ENCODE data around the gene COL11A2. TPM values are rescaled to one million over a fixed set of nuclear protein-coding genes. Genes with fewer than 3 reads are reported as not detected.

The COL11A2 gene
- total RNA-seq, 1 experiment from 2014 or later: 7.6 TPM

DNA sequence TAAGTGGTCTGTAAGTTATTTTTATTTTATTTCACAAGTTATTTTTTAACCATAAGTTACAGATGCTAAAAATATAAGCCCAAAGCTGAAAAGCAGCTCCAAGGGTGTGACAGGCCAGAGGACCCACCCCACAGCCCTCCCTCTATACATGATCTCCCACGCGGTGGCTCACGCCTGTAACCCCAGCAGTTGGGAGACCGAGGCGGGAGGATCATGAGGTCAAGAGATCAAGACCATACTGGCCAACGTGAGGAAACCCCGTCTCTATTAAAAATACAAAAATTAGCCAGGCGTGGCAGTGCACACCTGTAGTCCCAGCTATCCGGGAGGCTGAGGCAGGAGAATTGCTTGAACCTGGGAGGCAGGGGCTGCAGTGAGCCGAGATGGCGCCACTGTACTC lies 32.2 kb downstream of the COL11A2 start:
- H3K4me2 ChIP-seq (ENCODE audit: low read length): no peak overlapping the region
- ATAC-seq: no peak
- no TSS peak for BruUV-seq (replicated peaks)
- H3K9me2 ChIP-seq (ENCODE audit: insufficient read depth): no peaks in the 10 kb centered on the region
- H3K9me3 ChIP-seq (ENCODE audit: control insufficient read depth in 1 of 2, insufficient read depth in 1 of 2, low read depth in 1 of 2, low read length in 2 of 2): no peaks in the 10 kb centered on the region
- RAD21 ChIA-PET (ENCODE audit: low non-redundant PET in 1 of 2, low total read pairs in 2 of 2, uncharacterized antibody in 2 of 2, unreplicated experiment in 2 of 2): interaction anchor here in 1 of 2 experiments (1.0 kb wide), 1 partner anchor 88 kb away, joined by 6 read pairs; no protein-coding TSS in a partner anchor
- H3K4me1 ChIP-seq (ENCODE audit: control insufficient read depth in 1 of 2, insufficient read depth in 2 of 2, low read length in 2 of 2): peaks cover 11 to 29% of the 10 kb centered on the region in 2 experiments
- H3K4me3 ChIP-seq (replicated peaks in 1 of 2; ENCODE audit: low read depth in 1 of 2, low read length in 2 of 2): no peak overlapping the region
- no peak for DNase-seq (ENCODE audit: low read depth, low spot score)
- no peaks in the 10 kb centered on the region for H4K20me1 ChIP-seq (ENCODE audit: insufficient read depth)
- no peaks in the 10 kb centered on the region for H3K27me3 ChIP-seq (ENCODE audit: insufficient read depth, low read length)
- H3K36me3 ChIP-seq (ENCODE audit: control insufficient read depth in 1 of 2, insufficient read depth in 2 of 2, low read length in 2 of 2): no peaks in the 10 kb centered on the region
- TF ChIP-seq POLR2AphosphoS5 (IDR thresholded peaks at IDR 0.05; ENCODE audit: low read depth, low read length) (no peak), CEBPB (IDR thresholded peaks at IDR 0.05; ENCODE audit: low read depth) (no peak), RAD21 (IDR thresholded peaks at IDR 0.05; ENCODE audit: low read depth) (no peak), EZH2phosphoT487 (IDR thresholded peaks at IDR 0.05; ENCODE audit: borderline replicate concordance) (no peak), SP1 (IDR thresholded peaks at IDR 0.05; ENCODE audit: low read depth) (no peak), SIN3A (IDR thresholded peaks at IDR 0.05; ENCODE audit: low read depth) (no peak), JUND (IDR thresholded peaks at IDR 0.05) (no peak), CBX3 (IDR thresholded peaks at IDR 0.05; ENCODE audit: low read depth) (no peak), EGR1 (IDR thresholded peaks at IDR 0.05; ENCODE audit: low read depth) (no peak)
- TF ChIP-seq, protein P1, sequence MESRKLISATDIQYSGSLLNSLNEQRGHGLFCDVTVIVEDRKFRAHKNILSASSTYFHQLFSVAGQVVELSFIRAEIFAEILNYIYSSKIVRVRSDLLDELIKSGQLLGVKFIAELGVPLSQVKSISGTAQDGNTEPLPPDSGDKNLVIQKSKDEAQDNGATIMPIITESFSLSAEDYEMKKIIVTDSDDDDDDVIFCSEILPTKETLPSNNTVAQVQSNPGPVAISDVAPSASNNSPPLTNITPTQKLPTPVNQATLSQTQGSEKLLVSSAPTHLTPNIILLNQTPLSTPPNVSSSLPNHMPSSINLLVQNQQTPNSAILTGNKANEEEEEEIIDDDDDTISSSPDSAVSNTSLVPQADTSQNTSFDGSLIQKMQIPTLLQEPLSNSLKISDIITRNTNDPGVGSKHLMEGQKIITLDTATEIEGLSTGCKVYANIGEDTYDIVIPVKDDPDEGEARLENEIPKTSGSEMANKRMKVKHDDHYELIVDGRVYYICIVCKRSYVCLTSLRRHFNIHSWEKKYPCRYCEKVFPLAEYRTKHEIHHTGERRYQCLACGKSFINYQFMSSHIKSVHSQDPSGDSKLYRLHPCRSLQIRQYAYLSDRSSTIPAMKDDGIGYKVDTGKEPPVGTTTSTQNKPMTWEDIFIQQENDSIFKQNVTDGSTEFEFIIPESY (IDR thresholded peaks at IDR 0.05; ENCODE audit: extremely low read depth, insufficient replicate concordance, low read length): no peak
- TF ChIP-seq, protein P2, sequence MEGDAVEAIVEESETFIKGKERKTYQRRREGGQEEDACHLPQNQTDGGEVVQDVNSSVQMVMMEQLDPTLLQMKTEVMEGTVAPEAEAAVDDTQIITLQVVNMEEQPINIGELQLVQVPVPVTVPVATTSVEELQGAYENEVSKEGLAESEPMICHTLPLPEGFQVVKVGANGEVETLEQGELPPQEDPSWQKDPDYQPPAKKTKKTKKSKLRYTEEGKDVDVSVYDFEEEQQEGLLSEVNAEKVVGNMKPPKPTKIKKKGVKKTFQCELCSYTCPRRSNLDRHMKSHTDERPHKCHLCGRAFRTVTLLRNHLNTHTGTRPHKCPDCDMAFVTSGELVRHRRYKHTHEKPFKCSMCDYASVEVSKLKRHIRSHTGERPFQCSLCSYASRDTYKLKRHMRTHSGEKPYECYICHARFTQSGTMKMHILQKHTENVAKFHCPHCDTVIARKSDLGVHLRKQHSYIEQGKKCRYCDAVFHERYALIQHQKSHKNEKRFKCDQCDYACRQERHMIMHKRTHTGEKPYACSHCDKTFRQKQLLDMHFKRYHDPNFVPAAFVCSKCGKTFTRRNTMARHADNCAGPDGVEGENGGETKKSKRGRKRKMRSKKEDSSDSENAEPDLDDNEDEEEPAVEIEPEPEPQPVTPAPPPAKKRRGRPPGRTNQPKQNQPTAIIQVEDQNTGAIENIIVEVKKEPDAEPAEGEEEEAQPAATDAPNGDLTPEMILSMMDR (IDR thresholded peaks at IDR 0.05 in 2 of 3, conservative IDR thresholded peaks at IDR 0.05 in 1 of 3; ENCODE audit: borderline replicate concordance in 1 of 3, insufficient read depth in 1 of 3, low read depth in 2 of 3, low read length in 2 of 3): no peak
- TF ChIP-seq, protein P3, sequence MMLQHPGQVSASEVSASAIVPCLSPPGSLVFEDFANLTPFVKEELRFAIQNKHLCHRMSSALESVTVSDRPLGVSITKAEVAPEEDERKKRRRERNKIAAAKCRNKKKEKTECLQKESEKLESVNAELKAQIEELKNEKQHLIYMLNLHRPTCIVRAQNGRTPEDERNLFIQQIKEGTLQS (IDR thresholded peaks at IDR 0.05): no peak
- CTCF ChIA-PET: interaction anchor here (0.6 to 4.9 kb wide), 6 partner anchors 11 to 139 kb away, joined by 3 to 31 read pairs (median 6); partner anchors contain the start of gene HSD17B8
- no peaks in the 10 kb centered on the region for H3K79me2 ChIP-seq (ENCODE audit: insufficient read depth, low read length)
- no peak overlapping the region for H2AFZ ChIP-seq (ENCODE audit: low read depth, low read length, poor library complexity, severe bottlenecking)
- H3K27ac ChIP-seq (ENCODE audit: low read depth, low read length): no peak overlapping the region; the same call in 1 of the 2 replicates
- no peak overlapping the region for H3K9ac ChIP-seq (ENCODE audit: low read length)
- POLR2A ChIA-PET: no interaction called here
- intact Hi-C loops (cut with micrococcal nuclease): no loop called here
